Tibial nerve (tissue), 3 donors: ENCODE data around the gene RBMS3.

ENCODE experiments used
- CTCF ChIP-seq, 5 experiments: fragments of 200-600 bp in 3 of 5; fragments of 450-650 bp in 2 of 5; sonication (generic) in 3 of 5; IDR thresholded peaks; one replicate each; pipeline ENCODE4 v1.5.1; 2016 to 2019; ENCODE audit warnings: antibody characterized with exemption in 5 of 5, mild to moderate bottlenecking in 3 of 5, moderate library complexity in 2 of 5
- POLR2A ChIP-seq, 2 donors: fragments of 450-650 bp; IDR thresholded peaks; one replicate each; pipeline ENCODE4 v1.6.1; 2017; ENCODE audit warnings: antibody characterized with exemption in 2 of 2, mild to moderate bottlenecking in 2 of 2, moderate library complexity in 2 of 2

- TF ChIP-seq CTCF (IDR thresholded peaks at IDR 0.05) = no peak
- TF ChIP-seq POLR2A (IDR thresholded peaks at IDR 0.05) = no peak
Observed at GRCh38 chr3:29291982-29292363, 11.1 kb downstream of the RBMS3 start.
